HG03378 (cell line): ENCODE data around the gene KAT6B.

Experiments
- ATAC-seq: cut with Tn5 transposase; IDR thresholded peaks from one replicate; pipeline ENCODE4 v1.9.1; 2021; ENCODE audit warnings: mild to moderate bottlenecking, moderate library complexity; ENCODE audit not compliant: unreplicated experiment

The KAT6B gene

DNA sequence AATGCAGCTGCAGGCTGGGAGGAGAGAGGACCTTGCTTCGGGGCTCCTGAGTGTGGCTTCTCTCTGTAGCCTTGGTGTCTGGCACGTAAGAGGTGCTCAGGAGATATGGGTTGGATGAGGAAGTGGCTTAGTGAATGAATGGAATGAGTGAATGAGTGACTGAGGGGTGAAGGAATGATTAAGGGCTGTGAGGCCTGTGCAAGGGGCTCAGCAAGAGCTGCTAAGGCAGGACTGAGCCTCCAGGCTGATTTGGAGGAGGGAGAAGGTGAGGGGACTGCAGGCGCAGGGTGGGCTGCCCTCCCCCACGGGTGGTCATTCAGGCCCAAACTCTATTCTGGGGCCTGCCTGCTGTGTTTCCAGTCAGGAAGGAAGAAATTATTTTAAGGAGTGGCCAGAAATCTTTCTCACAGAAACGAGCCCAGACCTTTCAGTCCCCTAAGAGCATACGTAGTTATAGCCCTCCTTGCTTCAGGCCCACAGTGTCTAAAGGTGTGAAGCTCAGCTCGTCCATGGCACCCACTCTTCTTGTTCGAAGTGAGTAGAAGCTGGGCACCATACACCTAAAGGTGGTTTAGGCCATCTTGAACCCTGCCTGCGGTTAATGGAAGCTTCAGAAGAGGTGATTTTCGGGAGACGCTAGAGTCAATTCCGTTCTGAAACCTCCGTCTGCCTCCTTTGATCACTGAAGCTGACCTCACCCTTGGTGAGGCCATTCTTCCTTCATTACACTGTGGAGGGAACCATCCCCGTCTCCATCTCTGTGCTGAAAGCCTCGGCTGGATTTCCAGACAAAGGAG lies 235.5 kb downstream of the KAT6B start:
- ATAC-seq, result no peak

GRCh38 chr10:75062506-75063299 lies 236.3 kb downstream of the KAT6B start:
- ATAC-seq, result no peak

DNA sequence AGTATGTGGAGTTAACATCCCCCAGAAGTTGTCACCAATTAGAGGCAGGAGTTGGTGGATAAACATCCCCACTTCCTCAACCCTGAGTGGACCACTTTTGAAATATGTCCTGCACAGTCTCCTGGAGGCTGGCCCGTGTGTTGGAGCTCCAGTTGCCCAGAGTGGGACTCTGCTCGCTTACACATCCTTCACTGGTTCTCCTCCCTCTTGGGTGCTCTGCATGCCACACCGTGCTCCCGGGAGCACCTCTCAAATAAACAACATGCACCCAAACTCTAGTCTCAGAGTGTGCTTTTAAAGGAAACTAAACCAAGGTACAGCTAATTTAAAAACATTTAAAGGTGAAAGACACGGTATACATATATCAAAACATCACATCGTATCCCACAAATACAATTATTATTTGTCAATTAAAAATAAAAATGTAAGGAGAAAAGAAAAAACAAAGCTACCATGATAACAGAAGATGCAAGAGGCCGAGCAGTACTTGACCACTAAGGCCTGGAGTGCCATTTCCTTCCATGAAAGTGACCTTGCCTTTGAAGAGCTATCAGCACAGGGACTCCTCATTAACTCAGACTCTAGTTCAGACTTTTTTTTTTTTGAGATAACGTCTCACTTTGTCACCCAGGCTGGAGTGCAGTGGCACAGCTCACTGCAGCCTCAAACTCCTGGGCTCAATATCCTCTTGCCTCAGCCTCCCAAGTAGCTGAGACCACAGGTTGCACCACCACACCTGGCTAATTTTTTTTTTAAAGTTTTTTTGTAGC lies 237.2 kb downstream of the KAT6B start:
- no peak for ATAC-seq

- no peak for ATAC-seq
Observed at GRCh38 chr10:75065076-75065475, 238.7 kb downstream of the KAT6B start.

- ATAC-seq, result no peak
Observed at GRCh38 chr10:75066271-75066670, 239.9 kb downstream of the KAT6B start.

- no peak for ATAC-seq
Observed at GRCh38 chr10:75067272-75067671, 240.9 kb downstream of the KAT6B start.

- ATAC-seq, result no peak
Observed at GRCh38 chr10:75068523-75068922, 242.1 kb downstream of the KAT6B start.

GRCh38 chr10:75070476-75070875 lies 244.1 kb downstream of the KAT6B start:
- ATAC-seq, result no peak

DNA sequence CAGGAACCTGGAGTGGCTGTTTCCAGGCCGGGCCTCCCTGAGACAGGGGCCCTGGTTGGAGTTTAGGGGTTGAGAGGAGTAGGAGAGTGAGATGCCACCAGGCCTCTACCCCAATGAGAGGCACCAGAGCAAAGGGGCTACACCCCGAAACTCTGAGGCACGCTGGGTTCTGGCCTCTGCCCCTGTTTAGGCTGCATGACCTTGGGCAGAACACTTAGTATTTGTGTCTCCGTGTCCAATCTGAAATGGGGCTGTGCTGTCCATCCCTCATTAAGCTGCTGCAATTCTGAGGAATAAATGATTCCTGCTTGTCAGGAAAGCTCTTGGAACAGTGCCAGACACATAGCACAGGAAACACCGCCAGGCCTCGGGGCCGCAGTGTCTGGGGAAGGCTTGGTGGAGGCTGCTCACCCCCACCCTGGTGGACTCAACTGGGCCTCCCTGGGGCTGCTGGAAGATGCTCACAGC lies 244.6 kb downstream of the KAT6B start:
- ATAC-seq, result no peak

DNA sequence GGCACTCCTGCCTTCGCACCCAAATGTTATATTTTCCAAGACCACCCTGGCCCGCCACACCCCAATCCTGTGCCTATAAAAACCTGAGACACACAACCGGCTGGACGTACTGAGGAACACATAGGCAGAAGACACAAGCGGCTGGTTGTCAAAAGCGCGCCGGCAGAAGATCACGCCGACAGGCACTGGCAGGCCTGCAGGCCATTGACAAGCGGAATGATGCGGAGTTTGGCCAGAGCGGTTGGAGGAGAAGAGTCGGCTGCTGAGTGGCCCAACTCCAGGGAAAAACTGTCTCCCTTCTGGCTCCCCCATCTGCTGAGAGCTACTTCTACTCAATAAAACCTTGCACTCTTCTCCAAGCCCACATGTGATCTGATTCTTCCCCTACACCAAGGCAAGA lies 245.4 kb downstream of the KAT6B start:
- no peak for ATAC-seq

GRCh38 chr10:75072727-75073126 lies 246.3 kb downstream of the KAT6B start:
- no peak for ATAC-seq

DNA sequence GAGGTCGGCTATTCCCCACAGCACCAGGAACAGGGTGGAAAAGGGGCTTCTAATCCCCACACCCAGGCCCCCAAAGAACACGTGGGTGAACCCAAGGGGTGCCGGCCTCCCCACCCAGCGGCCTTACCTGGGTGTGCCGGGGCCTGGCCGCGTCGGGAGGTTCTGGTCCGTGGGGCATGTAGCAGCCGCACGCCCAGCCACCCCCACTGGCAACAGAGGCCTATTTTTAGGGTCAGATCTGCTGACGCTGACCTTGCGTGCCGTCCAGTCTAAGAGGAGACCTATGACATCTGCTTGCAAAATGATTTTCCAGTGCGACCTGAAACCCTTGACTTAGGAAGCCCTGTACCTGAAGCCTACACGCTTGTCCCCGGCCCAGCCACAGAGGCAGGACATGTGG lies 247.0 kb downstream of the KAT6B start:
- ATAC-seq, result no peak

- no peak for ATAC-seq
Observed at GRCh38 chr10:75074711-75075445, 248.5 kb downstream of the KAT6B start.

DNA sequence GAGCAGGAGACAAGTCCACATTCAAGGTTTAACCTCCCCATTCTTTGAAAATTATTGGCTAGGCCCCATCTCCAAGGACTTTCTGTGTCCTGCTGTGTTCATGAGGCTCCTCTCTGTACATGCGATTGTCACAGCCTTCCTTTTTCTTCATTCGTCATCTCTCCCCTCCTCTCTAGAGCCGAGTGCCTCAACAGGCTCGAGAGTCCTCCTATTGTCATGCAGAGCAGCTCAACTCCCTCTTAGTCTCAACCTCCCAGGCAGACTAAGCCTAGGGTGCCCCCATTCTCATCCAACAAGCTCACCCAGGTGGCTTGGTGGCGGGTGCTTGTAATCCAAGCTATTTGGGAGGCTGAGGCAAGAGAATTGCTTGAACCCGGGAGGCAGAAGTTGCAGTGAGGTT lies 249.9 kb downstream of the KAT6B start:
- no peak for ATAC-seq

GRCh38 chr10:75079436-75080083 lies 253.2 kb downstream of the KAT6B start:
- ATAC-seq, result no peak

DNA sequence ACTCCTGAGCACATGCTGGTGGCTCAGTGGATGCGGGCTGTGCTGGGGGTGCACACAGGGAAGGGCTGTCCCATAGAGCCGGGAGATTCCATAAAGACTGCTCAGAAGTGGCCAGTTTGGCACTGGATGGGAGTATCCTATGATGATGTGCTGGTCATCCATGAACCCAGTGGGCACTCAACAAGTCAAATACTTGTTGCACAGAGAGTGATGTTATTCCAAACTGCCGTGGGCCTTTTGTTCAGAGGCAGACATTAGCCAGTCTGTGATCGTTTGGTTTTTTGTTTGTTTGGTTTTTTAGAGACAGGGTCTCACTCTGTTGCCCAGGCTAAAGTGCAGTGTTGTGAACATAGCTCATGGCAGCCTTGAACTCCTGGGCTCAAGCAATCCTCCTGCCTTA lies 254.2 kb downstream of the KAT6B start:
- no peak for ATAC-seq

DNA sequence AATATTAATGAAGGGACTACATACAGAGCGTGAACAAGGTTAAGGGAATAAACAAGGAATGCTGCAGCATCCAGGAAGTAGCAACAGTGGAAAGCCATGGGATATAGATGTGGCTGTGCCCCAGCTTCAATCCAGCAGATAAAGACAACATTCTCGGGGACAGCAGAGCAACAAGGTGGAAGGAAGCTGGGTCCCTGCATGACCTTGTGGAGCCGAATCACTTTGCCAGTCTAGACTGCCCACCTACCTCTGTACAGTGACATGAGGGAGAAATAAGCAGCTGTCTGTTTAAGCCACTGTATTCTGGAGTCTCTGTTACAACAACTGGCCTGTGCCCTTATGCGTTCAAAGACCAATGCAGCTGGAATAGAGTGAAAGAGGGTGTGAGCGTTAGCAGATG lies 255.0 kb downstream of the KAT6B start:
- ATAC-seq, result no peak
